ENCODE results near the gene CILP. TPM values are rescaled to one million over a fixed set of nuclear protein-coding genes. Genes with fewer than 3 reads are reported as not detected.

Gene CILP
- total RNA-seq, 4 donors from 2014 or later, result 2.5 to 78.0 (median 5.5) TPM

GRCh38 chr15:65214010-65214409 is 2.7 kb upstream of the CILP start:
- H3K4me1 ChIP-seq, result peaks cover 6 to 22% (median 12%) of the 10 kb centered on the region in 3 donors
- H3K9me3 ChIP-seq, result no peaks in the 10 kb centered on the region
- 71 to 95% methylated on average over 4 of the region's 4 CpGs for WGBS, 2 donors
- no peaks in the 10 kb centered on the region for H3K27me3 ChIP-seq
- no peak overlapping the region for H3K27ac ChIP-seq
- no peak for TF ChIP-seq POLR2A (IDR thresholded peaks at IDR 0.05)
- TF ChIP-seq, protein P1, sequence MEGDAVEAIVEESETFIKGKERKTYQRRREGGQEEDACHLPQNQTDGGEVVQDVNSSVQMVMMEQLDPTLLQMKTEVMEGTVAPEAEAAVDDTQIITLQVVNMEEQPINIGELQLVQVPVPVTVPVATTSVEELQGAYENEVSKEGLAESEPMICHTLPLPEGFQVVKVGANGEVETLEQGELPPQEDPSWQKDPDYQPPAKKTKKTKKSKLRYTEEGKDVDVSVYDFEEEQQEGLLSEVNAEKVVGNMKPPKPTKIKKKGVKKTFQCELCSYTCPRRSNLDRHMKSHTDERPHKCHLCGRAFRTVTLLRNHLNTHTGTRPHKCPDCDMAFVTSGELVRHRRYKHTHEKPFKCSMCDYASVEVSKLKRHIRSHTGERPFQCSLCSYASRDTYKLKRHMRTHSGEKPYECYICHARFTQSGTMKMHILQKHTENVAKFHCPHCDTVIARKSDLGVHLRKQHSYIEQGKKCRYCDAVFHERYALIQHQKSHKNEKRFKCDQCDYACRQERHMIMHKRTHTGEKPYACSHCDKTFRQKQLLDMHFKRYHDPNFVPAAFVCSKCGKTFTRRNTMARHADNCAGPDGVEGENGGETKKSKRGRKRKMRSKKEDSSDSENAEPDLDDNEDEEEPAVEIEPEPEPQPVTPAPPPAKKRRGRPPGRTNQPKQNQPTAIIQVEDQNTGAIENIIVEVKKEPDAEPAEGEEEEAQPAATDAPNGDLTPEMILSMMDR (IDR thresholded peaks at IDR 0.05), result no peak
- no peak for DNase-seq
- intact Hi-C loops (cut with DNase I), result no loop called here
- no peak overlapping the region for H3K4me3 ChIP-seq
- no peaks in the 10 kb centered on the region for H3K36me3 ChIP-seq

- H3K27me3 ChIP-seq, result no peaks in the 10 kb centered on the region
Measured at GRCh38 chr15:65213241-65213640, 2.0 kb upstream of the CILP start.

DNA sequence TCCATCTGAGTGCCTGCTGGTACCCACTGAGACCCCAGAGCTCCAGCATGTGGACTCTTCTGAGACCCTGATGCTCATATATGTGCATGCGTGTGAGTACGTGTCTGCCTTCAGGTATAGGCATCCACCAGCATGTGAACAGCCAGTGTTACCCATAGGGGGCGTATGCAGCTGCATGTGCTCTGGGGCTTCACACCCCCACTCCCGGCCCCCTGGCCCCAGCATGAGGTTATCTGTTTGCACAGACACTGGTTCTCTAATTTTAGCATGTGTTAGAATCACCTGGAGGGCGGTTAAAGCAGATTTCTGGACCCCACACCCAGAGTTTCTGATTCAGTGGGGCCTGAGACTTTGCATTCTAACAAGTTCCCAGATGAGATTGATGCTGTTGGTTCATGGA is 824 bp upstream of the CILP start:
- Histone ChIP-seq H3K4me1 (peaks cover 6 to 22% (median 12%) of the 10 kb centered on the region in 3 donors), H3K27ac (peak overlapping the region in 2 of 4 donors; percentile 58 to 82), H3K27me3 (no peaks in the 10 kb centered on the region), H3K4me3 (no peak overlapping the region), H3K36me3 (no peaks in the 10 kb centered on the region), H3K9me3 (no peaks in the 10 kb centered on the region)
- WGBS, 2 donors, result 80% methylated on average over 5 of the region's 5 CpGs; no CpG with 5 or more reads in 1 of the 2 donors
- TF ChIP-seq, protein P1 (IDR thresholded peaks at IDR 0.05), result peak in 3 of 6 experiments; percentile 17 to 38 (median 20)
- TF ChIP-seq POLR2A (IDR thresholded peaks at IDR 0.05), result no peak
- intact Hi-C loops (cut with DNase I), result no loop called here
- no peak for DNase-seq

More at GRCh38 chr15:65213241-65213640, 2.0 kb upstream of the CILP start:
- Histone ChIP-seq H3K4me1 (peaks cover 6 to 22% (median 12%) of the 10 kb centered on the region in 3 donors), H3K4me3 (no peak overlapping the region), H3K9me3 (no peaks in the 10 kb centered on the region), H3K36me3 (no peaks in the 10 kb centered on the region), H3K27ac (no peak overlapping the region)
- WGBS, 2 donors, result 48 to 61% methylated on average over 2 of the region's 2 CpGs
- intact Hi-C loops (cut with DNase I), result no loop called here
- TF ChIP-seq, protein P1 (IDR thresholded peaks at IDR 0.05), result no peak
- no peak for TF ChIP-seq POLR2A (IDR thresholded peaks at IDR 0.05)
- DNase-seq, result no peak

GRCh38 chr15:65211482-65211982 is 259 bp upstream of the CILP start:
- TF ChIP-seq, protein P1 (IDR thresholded peaks at IDR 0.05), result no peak
- no peak for TF ChIP-seq POLR2A (IDR thresholded peaks at IDR 0.05)
- Histone ChIP-seq H3K27ac (peak overlapping the region in 3 of 4 donors; percentile 21 to 82 (median 58)), H3K4me1 (peaks cover 6 to 22% (median 12%) of the 10 kb centered on the region in 3 donors), H3K9me3 (no peaks in the 10 kb centered on the region), H3K27me3 (no peaks in the 10 kb centered on the region), H3K4me3 (peak overlapping the region in 1 of 4 donors; percentile 19), H3K36me3 (no peaks in the 10 kb centered on the region)
- WGBS, 2 donors, result 43 to 55% methylated on average over 2 to 4 of the region's 6 CpGs
- intact Hi-C loops (cut with DNase I), result no loop called here
- no peak for DNase-seq

DNA sequence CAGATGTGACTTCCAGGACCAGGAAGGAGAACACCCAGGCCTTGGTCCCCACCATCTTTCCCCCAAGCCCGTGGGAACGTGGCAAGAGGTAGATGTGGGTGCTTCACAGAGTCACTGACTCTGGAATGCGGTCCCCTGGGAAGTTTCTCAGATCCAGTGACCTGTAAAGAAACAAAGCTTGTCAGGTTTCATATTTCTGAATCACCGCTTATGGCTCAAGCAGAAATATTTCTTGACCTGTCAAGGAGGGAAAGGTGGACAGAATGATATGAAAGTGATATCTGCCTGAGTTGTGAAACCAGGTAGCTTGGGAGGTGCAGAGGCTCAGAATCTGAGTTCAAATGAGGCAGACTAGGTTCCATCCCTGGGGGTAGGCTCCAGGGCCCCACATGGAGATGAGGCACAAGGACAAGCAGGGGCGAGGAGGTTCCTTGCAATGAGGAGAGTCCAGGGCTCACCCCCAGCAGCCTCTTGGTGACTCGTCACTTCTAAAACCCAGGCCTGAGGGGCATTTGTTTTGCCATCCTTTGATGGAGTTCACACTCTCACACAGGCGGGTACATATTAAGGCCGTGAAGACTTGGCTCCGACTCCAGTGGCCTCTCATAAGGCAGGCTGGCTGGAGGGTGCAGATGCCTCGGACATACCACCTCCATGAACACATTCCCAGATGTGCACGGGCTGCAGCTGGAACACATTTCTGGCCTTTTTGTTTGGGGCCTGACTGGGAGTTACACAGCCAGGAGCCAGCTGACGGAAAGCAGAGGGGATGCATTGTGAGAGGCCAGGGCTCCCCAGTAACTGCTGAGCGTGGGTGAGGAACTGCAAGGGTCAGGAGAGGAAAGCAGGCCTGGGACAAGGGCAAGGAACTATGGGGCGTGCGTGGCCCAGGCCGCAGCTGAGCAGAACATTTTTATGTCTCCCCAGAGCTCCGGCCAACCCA is 1.3 kb downstream of the CILP start:
- intact Hi-C loops (cut with DNase I), result no loop called here
- Histone ChIP-seq H3K4me1 (peaks cover 6 to 22% (median 12%) of the 10 kb centered on the region in 3 donors), H3K36me3 (no peaks in the 10 kb centered on the region), H3K27ac (peak overlapping the region in 3 of 4 donors; percentile 15 to 82 (median 58)), H3K27me3 (no peaks in the 10 kb centered on the region), H3K4me3 (peak overlapping the region in 3 of 4 donors; percentile 1 to 41 (median 19)), H3K9me3 (no peaks in the 10 kb centered on the region)
- no peak for DNase-seq
- 78 to 90% methylated on average over 7 to 9 of the region's 17 CpGs for WGBS, 2 donors
- TF ChIP-seq POLR2A (IDR thresholded peaks at IDR 0.05), result no peak
- TF ChIP-seq, protein P1 (IDR thresholded peaks at IDR 0.05), result no peak

Data from esophagus squamous epithelium (tissue), 5 donors.